GM13976 (cell line): ENCODE results near the gene TOP3A.

Source experiments
- DNase-seq: peaks from one replicate; pipeline ENCODE4 v3.0.0; 2012; ENCODE audit warnings: low spot score
- in situ Hi-C: fragments of 300-500 bp; cut with MboI; formaldehyde crosslinking; loops from one replicate; pipeline ENCODE4 v1.12.0; 2022; ENCODE audit warnings: low sequenced_read_pairs, mixed read lengths, inconsistent platforms; ENCODE audit not compliant: unreplicated experiment
- TF ChIP-seq, protein P1 (sequence below): IDR thresholded peaks from 2 replicates; pipeline ENCODE4 v1.5.1; 2012; ENCODE audit warnings: borderline replicate concordance, mild to moderate bottlenecking; ENCODE audit not compliant: insufficient read depth; ENCODE audit errors: extremely low read depth, missing control alignments, control extremely low read depth

The TOP3A gene

DNA sequence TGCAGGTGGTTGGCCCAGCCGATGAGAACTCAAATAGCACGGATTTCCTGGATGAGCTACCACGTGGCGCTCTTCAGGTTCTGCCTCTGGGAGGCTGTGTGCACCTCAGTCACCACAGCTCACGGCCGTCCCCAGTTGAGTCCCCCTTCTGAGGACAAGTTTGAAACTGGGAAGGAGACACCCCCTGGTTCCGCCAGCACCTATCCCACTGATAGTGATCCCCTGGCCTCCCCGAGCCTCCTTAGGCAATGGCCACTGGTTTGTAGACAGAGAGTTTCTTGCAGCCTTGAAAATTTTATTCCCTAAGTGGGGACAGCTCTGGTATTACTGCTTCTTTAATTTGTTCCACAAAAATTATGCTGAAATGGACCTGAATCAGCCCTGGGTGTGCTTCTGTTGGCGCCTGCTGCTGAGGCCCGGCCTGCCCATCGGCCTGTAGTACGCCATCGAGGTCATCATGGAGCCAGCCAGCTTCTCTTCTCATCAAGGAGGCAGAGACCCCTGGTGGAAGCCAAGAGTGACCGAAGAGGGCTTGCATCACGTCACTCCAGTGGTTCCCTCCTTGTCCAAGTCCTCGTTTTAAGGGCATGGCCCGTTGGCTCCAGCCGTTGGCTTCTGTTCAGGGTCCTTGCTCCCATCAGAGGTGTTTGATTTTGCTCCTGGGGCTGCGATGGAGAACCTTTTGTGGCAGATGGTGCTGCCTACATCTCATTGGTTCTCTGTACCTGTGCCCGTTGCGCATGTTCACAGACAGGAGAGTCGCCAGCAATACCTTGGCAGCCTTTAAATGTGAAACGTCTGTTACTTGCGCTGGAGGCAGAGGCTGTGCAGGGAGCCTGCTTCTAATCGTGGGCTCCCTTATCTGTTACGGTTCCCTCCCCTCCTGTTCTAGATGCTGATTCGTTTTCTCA is 9.6 kb upstream of the TOP3A start:
- DNase-seq: no peak
- TF ChIP-seq, protein P1, sequence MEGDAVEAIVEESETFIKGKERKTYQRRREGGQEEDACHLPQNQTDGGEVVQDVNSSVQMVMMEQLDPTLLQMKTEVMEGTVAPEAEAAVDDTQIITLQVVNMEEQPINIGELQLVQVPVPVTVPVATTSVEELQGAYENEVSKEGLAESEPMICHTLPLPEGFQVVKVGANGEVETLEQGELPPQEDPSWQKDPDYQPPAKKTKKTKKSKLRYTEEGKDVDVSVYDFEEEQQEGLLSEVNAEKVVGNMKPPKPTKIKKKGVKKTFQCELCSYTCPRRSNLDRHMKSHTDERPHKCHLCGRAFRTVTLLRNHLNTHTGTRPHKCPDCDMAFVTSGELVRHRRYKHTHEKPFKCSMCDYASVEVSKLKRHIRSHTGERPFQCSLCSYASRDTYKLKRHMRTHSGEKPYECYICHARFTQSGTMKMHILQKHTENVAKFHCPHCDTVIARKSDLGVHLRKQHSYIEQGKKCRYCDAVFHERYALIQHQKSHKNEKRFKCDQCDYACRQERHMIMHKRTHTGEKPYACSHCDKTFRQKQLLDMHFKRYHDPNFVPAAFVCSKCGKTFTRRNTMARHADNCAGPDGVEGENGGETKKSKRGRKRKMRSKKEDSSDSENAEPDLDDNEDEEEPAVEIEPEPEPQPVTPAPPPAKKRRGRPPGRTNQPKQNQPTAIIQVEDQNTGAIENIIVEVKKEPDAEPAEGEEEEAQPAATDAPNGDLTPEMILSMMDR: no peak
- in situ Hi-C loops: no loop called here

DNA sequence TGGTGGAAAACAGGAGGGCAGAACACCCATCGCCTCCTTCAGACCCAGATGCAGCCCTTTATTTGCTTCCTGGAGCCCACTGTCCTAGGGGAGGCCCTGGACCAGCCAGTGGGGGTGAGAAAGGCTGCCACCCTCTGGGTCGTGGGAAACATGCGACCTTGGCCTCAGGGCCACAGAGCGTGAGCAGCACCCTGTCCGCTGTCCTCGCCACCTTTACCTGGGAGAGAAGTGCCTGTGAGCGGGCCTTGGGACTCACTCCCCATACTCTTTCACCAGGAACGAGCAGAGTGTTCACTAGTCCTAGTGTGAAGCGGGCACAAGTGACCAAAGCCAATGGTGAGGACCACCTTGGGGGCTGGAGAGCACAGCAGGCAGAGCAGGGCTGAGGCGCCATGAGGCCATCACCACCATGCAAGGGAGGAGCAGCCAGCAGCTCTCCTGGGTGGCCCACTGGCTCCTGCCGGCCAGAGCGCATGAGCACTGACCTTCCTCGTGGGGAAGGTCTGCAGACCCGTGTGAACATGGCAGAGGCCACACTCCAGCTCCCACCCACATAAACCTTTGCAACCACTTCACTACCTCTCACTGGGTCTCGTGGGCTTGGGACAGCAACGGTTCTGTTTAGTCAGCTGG is 8.8 kb upstream of the TOP3A start:
- in situ Hi-C loops: no loop called here
- DNase-seq: no peak
- TF ChIP-seq, protein P1: no peak

DNA sequence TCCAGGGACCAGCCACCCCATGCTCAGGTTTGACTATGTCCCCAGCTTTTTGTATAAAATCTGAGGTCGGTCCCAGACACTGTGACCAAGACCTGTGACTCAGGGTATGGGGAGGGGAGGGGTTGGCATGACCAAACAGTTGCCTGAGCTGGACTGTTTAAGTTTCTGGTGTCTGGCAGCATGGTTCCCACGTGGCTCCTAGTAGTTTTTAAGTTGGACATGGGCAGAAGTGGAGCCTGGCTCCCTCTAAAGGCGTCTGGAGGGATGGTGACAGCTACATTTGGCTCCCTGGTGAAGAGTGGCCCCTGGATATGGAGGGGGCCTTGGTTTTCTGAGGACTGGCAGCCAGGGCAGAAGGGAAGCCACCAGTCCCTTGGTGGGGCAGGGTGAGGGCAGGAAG is 8.2 kb upstream of the TOP3A start:
- TF ChIP-seq, protein P1: no peak
- no peak for DNase-seq
- in situ Hi-C loops: no loop called here

DNA sequence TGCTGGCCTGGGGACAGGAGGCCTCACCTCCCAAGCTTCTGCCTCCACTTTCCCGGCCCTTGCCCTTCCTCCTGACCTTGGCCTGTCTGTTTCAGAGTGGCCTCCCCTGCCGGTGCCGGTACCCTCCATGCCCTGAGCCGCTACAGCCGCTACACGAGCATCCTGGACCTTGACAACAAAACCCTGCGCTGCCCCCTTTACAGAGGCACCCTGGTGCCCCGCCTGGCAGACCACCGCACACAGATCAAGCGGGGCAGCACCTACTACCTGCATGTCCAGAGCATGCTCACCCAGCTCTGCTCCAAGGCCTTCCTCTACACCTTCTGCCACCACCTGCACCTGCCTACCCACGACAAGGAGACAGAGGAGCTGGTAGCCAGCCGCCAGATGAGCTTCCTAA is 7.7 kb upstream of the TOP3A start:
- in situ Hi-C loops: no loop called here
- DNase-seq: no peak
- TF ChIP-seq, protein P1: no peak

DNA sequence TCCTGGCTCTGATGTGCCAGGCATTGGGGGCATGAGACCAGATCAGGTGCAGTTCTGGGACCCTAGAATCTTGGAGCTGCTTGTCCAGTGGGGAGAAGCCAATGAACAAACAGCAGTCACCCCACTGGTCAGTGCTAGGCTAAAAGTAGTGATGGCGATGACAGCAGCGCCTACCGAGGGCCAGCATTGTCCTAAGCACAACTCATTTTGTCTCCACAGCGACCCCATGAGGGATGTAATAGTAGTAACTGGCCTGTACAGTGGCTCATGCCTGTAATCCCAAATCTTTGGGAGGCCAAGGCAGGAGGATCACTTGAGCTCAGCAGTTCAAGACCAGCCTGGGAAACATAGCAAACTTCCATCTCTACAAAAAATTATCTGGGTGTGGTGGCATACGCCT is 6.5 kb upstream of the TOP3A start:
- in situ Hi-C loops: no loop called here
- DNase-seq: no peak
- TF ChIP-seq, protein P1: no peak

DNA sequence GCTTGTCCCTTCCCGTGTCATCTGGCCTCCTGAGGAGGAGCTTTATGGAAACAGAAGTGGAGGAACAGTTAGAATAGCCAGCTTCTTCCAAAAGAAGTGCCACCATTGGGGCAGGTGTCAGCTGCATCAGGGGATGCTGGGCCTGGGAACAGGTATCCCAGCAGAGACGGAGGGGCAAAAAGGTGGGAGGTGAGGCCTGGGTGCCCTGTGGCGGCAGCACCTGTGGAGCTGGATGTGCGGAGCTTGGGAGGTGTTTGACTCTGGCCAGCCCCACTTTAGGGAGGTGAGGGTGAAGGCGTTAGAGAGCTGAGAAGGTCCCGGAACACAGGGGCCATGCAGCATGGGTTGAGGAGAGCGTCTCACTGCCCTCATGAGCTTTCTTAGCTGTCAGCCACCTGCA is 5.5 kb upstream of the TOP3A start:
- TF ChIP-seq, protein P1: no peak
- no peak for DNase-seq
- in situ Hi-C loops: no loop called here
